H1 (cell line): ENCODE measurements around the gene SPSB1. TPM values are rescaled to one million over a fixed set of nuclear protein-coding genes. Genes with fewer than 3 reads are reported as not detected.
A peak's percentile ranks its signal among the peaks of the same experiment; 100 is the strongest.

Source experiments
- CTCF ChIA-PET: fragments of 300-600 bp; sonication (Branson Sonifier 250); formaldehyde crosslinking; loops from one replicate; lab custom pipeline; 2021; ENCODE audit not compliant: partially characterized antibody; lab: Charles Lee
- POLR2A ChIA-PET: fragments of 300-600 bp; sonication (Branson Sonifier 250); formaldehyde crosslinking; loops from one replicate; lab custom pipeline; 2021; ENCODE audit warnings: inconsistent platforms; ENCODE audit not compliant: partially characterized antibody; lab: Charles Lee
- DNase-seq, 2 experiments: peaks; one replicate each; pipeline versions ENCODE4 v3.0.0 to v3.0.0-alpha.2; 2010 to 2022; ENCODE audit warnings: low spot score in 2 of 2, low read depth in 1 of 2, mixed read lengths in 1 of 2
- FAIRE-seq: peaks from 2 replicates; lab custom pipeline; 2011; peaks lifted over from hg19 to GRCh38; lab: Jason Lieb, UNC
- H2AFZ ChIP-seq: 2 replicates; pipeline ENCODE4 v1.8.1; 2012; ENCODE audit warnings: low read length, inconsistent platforms
- H2AK5ac ChIP-seq: 2 replicates; pipeline ENCODE4 v1.6.1; 2013; ENCODE audit warnings: low read depth, low read length
- H2BK120ac ChIP-seq: replicated peaks from 2 replicates; pipeline ENCODE3; 2013; ENCODE audit warnings: low read depth, low read length, inconsistent platforms
- H2BK12ac ChIP-seq: 2 replicates; pipeline ENCODE4 v1.6.1; 2013; ENCODE audit warnings: low read depth, low read length
- H2BK15ac ChIP-seq: 2 replicates; pipeline ENCODE4 v1.6.1; 2013; ENCODE audit warnings: low read length
- H2BK20ac ChIP-seq: 2 replicates; pipeline ENCODE4 v1.6.1; 2013; ENCODE audit warnings: low read length
- H2BK5ac ChIP-seq: 2 replicates; pipeline ENCODE4 v1.6.1; 2013; ENCODE audit warnings: low read depth, low read length
- H3K14ac ChIP-seq: 2 replicates; pipeline ENCODE4 v1.6.1; 2013; ENCODE audit warnings: inconsistent platforms; ENCODE audit not compliant: insufficient read length
- H3K18ac ChIP-seq: 2 replicates; pipeline ENCODE4 v1.6.1; 2013; ENCODE audit warnings: low read length; ENCODE audit errors: extremely low read depth
- H3K23ac ChIP-seq: 2 replicates; pipeline ENCODE4 v1.6.1; 2013; ENCODE audit warnings: inconsistent platforms; ENCODE audit not compliant: insufficient read length
- H3K23me2 ChIP-seq: 2 replicates; pipeline ENCODE4 v1.6.1; 2013; ENCODE audit warnings: low read depth, low read length
- H3K27ac ChIP-seq: 2 replicates; pipeline ENCODE4 v1.6.1; 2011; ENCODE audit warnings: low read depth, low read length, inconsistent platforms
- H3K27me3 ChIP-seq, 4 experiments: replicated peaks in 1 of 4; 1 replicate in 1 of 4; 2 replicates in 3 of 4; pipeline versions ENCODE4 v1.6.1 to v1.8.1; 2011 to 2013; ENCODE audit warnings: low read length in 3 of 4, mild to moderate bottlenecking in 3 of 4, inconsistent platforms in 2 of 4, mixed read lengths in 2 of 4, moderate library complexity in 1 of 4; ENCODE audit not compliant: control insufficient read depth in 3 of 4, insufficient read depth in 3 of 4; ENCODE audit errors: extremely low read depth in 1 of 4
- H3K36me3 ChIP-seq, 4 experiments: 2 replicates each; pipeline versions ENCODE4 v1.6.1 to v1.8.1; 2011 to 2013; ENCODE audit warnings: mild to moderate bottlenecking in 4 of 4, low read length in 3 of 4, moderate library complexity in 2 of 4, control low read depth in 1 of 4, inconsistent platforms in 1 of 4; ENCODE audit not compliant: insufficient read depth in 4 of 4, control insufficient read depth in 2 of 4
- H3K4ac ChIP-seq: replicated peaks from 2 replicates; pipeline ENCODE3; 2013; ENCODE audit warnings: low read length, low read depth, mixed read lengths, inconsistent platforms; ENCODE audit not compliant: insufficient read length
- H3K4me1 ChIP-seq, 4 experiments: replicated peaks in 1 of 4; 1 replicate in 1 of 4; 2 replicates in 3 of 4; pipeline versions ENCODE4 v1.6.1 to v1.8.1; 2011 to 2013; ENCODE audit warnings: low read length in 3 of 4, inconsistent platforms in 2 of 4, mixed read lengths in 1 of 4; ENCODE audit not compliant: insufficient read depth in 4 of 4, control insufficient read depth in 3 of 4
- H3K4me2 ChIP-seq, 2 experiments: 2 replicates each; pipeline versions ENCODE4 v1.6.1 to v1.8.1; 2011 to 2013; ENCODE audit warnings: low read depth in 2 of 2, low read length in 2 of 2, control low read depth in 1 of 2, inconsistent platforms in 1 of 2, mild to moderate bottlenecking in 1 of 2; ENCODE audit not compliant: insufficient read depth in 1 of 2
- H3K4me3 ChIP-seq, 4 experiments: fragments of 200-600, 300-600 bp in 1 of 4; sonication (generic), shearing (Covaris generic), sonication (Bioruptor Twin) in 1 of 4; 2 replicates each; pipeline versions ENCODE4 v1.5.1 to v1.8.1; 2011 to 2016; ENCODE audit warnings: low read length in 4 of 4, low read depth in 3 of 4, control low read depth in 2 of 4, inconsistent platforms in 2 of 4, mild to moderate bottlenecking in 2 of 4, mixed read lengths in 1 of 4, moderate library complexity in 1 of 4; ENCODE audit not compliant: insufficient read depth in 2 of 4; ENCODE audit errors: extremely low read depth in 1 of 4
- H3K56ac ChIP-seq: replicated peaks from 2 replicates; pipeline ENCODE3; 2013; ENCODE audit warnings: low read depth, mild to moderate bottlenecking, mixed read lengths, low read length, inconsistent platforms; ENCODE audit not compliant: insufficient read length
- H3K79me1 ChIP-seq: 2 replicates; pipeline ENCODE4 v1.6.1; 2013; ENCODE audit warnings: low read depth, low read length, control low read depth
- H3K79me2 ChIP-seq, 2 experiments: 2 replicates each; pipeline versions ENCODE4 v1.6.1 to v1.8.1; 2012 to 2013; ENCODE audit warnings: low read length in 2 of 2, mild to moderate bottlenecking in 2 of 2, inconsistent platforms in 1 of 2; ENCODE audit not compliant: insufficient read depth in 2 of 2, control insufficient read depth in 1 of 2
- H3K9ac ChIP-seq, 4 experiments: replicated peaks in 1 of 4; 1 replicate in 1 of 4; 2 replicates in 3 of 4; pipeline versions ENCODE4 v1.6.1 to v1.8.1; 2011 to 2013; ENCODE audit warnings: low read depth in 3 of 4, low read length in 3 of 4, control low read depth in 2 of 4, mild to moderate bottlenecking in 2 of 4, moderate library complexity in 2 of 4, inconsistent platforms in 1 of 4; ENCODE audit errors: extremely low read depth in 1 of 4
- H3K9me3 ChIP-seq, 2 experiments: 2 replicates each; pipeline versions ENCODE4 v1.6.1 to v1.8.1; 2012 to 2013; ENCODE audit warnings: mild to moderate bottlenecking in 2 of 2, moderate library complexity in 2 of 2, control low read depth in 1 of 2, inconsistent platforms in 1 of 2, low read depth in 1 of 2, low read length in 1 of 2, mixed read lengths in 1 of 2; ENCODE audit not compliant: insufficient read depth in 2 of 2
- H4K20me1 ChIP-seq, 2 experiments: replicated peaks in 1 of 2; 2 replicates each; pipeline versions ENCODE3 to v1.8.1; 2011 to 2013; ENCODE audit warnings: inconsistent platforms in 2 of 2, low read length in 2 of 2, mild to moderate bottlenecking in 1 of 2; ENCODE audit not compliant: insufficient read depth in 2 of 2, control insufficient read depth in 1 of 2
- H4K5ac ChIP-seq: 2 replicates; pipeline ENCODE4 v1.6.1; 2013; ENCODE audit warnings: low read length, low read depth, mixed read lengths, inconsistent platforms; ENCODE audit not compliant: insufficient read length
- H4K8ac ChIP-seq: 2 replicates; pipeline ENCODE4 v1.8.0; 2013; ENCODE audit warnings: mild to moderate bottlenecking, moderate library complexity, low read length, inconsistent platforms; ENCODE audit not compliant: insufficient read depth; ENCODE audit errors: extremely low read depth
- H4K91ac ChIP-seq: replicated peaks from 2 replicates; pipeline ENCODE3; 2013; ENCODE audit warnings: low read length, mixed read lengths, inconsistent platforms; ENCODE audit not compliant: insufficient read length
- BRCA1 ChIP-seq: IDR thresholded peaks from 2 replicates; pipeline ENCODE4 v1.6.1; 2012; ENCODE audit warnings: low read depth, low read length, improper control_type of control experiment
- CBX8 ChIP-seq: fragments of 300-800, 300-1000 bp; sonication (generic); IDR thresholded peaks from 2 replicates; pipeline ENCODE4 v1.7.1; 2016; ENCODE audit warnings: low read depth, low read length, borderline replicate concordance
- HDAC6 ChIP-seq: IDR thresholded peaks from one replicate; pipeline ENCODE4 v1.7.1; 2012; ENCODE audit warnings: low read depth, mild to moderate bottlenecking, inconsistent platforms, low read length, moderate library complexity
- RAD21 ChIP-seq, 2 experiments: IDR thresholded peaks in 1 of 2; conservative IDR thresholded peaks in 1 of 2; 2 replicates each; pipeline ENCODE4 v1.6.1; 2011; ENCODE audit warnings: low read depth in 2 of 2, low read length in 2 of 2, improper control_type of control experiment in 1 of 2, inconsistent platforms in 1 of 2, mild to moderate bottlenecking in 1 of 2, moderate library complexity in 1 of 2
- TAF1 ChIP-seq: IDR thresholded peaks from 2 replicates; pipeline ENCODE4 v1.6.1; 2011; ENCODE audit warnings: mild to moderate bottlenecking, low read depth, low read length
- WGBS, 2 experiments: shearing (Covaris generic) in 1 of 2; methylation state at CpG; one replicate each; pipeline versions ENCODE4 v1.1.6 to v1.1.7; 2013 to 2015; ENCODE audit warnings: low lambda C conversion rate in 2 of 2, mixed read lengths in 2 of 2, inconsistent platforms in 1 of 2, low coverage in 1 of 2, missing lambda C conversion rate in 1 of 2; ENCODE audit not compliant: insufficient replicate concordance in 2 of 2, insufficient coverage in 1 of 2, insufficient read length in 1 of 2; ENCODE audit errors: extremely low coverage in 1 of 2, missing lambda C conversion rate in 1 of 2; 5-methylcytosine and 5-hydroxymethylcytosine counted together
- polyA plus RNA-seq, 7 experiments: library from polyadenylated mRNA; depleted of rRNA in 3 of 7; stranded (reverse) in 5 of 7; unstranded in 2 of 7; fragments of >200 nt in 5 of 7; fragments of 200-250 nt in 2 of 7; gene quantifications; 1 replicate in 5 of 7; 2 replicates in 1 of 7; 4 replicates in 1 of 7; pipeline versions ENCODE4 v1.2.1 to v1.2.3, GENCODE V29; 2011 to 2013; ENCODE audit warnings: missing spikeins in 2 of 7, mixed read lengths in 2 of 7
- total RNA-seq: library from RNA; stranded (reverse); fragmentation: NEBNext Ultra II Directional; extraction: Animal tissue kit (Norgen Biotek cat#: 25700); gene quantifications from 2 replicates; pipeline ENCODE4 v1.2.1, GENCODE V29; 2021

The SPSB1 gene
- total and polyA plus RNA-seq, 2 of the 8 experiments (the other 6 are each of a cell fraction or from before 2014, with no cell fraction given) = 5.3 to 6.4 TPM

DNA sequence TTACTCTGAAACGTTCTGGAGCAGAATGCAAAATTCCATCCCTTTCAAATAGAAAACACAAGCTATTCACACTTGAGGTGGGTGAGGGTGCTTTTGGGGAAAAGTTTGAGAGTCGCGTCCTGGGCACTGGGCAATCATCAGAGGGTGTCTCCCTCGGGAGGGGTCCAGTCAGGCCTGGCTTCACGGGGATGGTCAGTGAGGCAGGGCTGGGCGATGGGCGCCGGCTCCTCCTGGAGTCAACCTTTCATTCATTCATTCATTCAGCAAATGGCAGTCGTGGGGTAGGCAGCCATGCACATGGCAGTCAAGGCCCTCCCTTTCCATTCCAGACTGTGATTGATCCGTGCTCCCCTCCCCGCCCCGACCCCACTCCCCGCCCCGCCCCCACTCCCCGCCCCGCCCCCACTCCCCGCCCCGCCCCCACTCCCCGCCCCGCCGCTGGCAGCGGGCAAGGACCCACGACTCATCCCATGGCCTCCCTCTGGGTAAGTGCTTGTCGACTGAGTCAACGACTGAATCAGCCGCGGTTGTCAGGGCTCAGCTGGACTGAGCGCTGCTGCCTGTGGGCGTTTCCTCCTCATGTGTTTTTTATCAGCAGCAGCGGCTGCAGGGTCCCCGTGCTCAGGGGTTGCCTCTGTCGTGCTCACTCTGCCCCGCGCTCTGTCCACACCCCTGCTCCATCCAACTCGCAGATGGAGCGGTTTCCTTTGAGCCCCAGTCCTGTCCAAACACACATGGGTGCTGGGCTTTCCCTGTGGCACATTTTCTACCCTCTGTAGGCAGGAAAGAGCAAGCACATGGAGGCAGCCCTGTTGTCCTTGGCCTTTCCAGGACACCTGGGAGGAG lies 12.5 kb upstream of the SPSB1 start:
- Histone ChIP-seq H3K23me2 (no peaks in the 10 kb centered on the region; the same call in 1 of the 2 replicates), H3K18ac (no peak overlapping the region; the same call in none of the 2 replicates), H4K5ac (no peak overlapping the region), H2AFZ (peak overlapping the region; percentile 78; the same call in 1 of the 2 replicates), H3K23ac (no peak overlapping the region), H2BK20ac (peak overlapping the region; percentile 86; the same call in 1 of the 2 replicates), H3K4me3 (no peak overlapping the region), H2BK15ac (no peak overlapping the region), H3K9ac (no peak overlapping the region), H3K4me1 (peaks cover 0 to 14% (median 9%) of the 10 kb centered on the region in 4 experiments; a peak in 6 of 7 replicates), H2BK120ac (no peak overlapping the region), H3K4me2 (peak overlapping the region; percentile 37 to 38; a peak in 2 of 4 replicates), H3K14ac (no peak overlapping the region), H2AK5ac (no peak overlapping the region), H2BK5ac (no peak overlapping the region; the same call in 1 of the 2 replicates), H4K20me1 (no peaks in the 10 kb centered on the region), H4K8ac (peak overlapping the region; percentile 53; the same call in 1 of the 2 replicates), H2BK12ac (peak overlapping the region; percentile 50; the same call in 1 of the 2 replicates), H3K27me3 (no peaks in the 10 kb centered on the region; a peak in 1 of 7 replicates), H4K91ac (no peak overlapping the region), H3K9me3 (no peaks in the 10 kb centered on the region; a peak in 1 of 4 replicates), H3K4ac (no peak overlapping the region), H3K79me2 (no peaks in the 10 kb centered on the region), H3K56ac (no peak overlapping the region), H3K79me1 (no peaks in the 10 kb centered on the region), H3K36me3 (no peaks in the 10 kb centered on the region), H3K27ac (no peak overlapping the region)
- ChIA-PET CTCF (interaction anchor here (0.5 to 6.6 kb wide), 10 partner anchors 8 to 283 kb away, joined by 3 to 61 read pairs (median 4); partner anchors contain the start of gene H6PD), POLR2A (interaction anchor here (0.9 kb wide), 1 partner anchor 13 kb away, joined by 4 read pairs; no protein-coding TSS in a partner anchor)
- FAIRE-seq = no peak
- 56% methylated on average over 24 of the region's 36 CpGs; no CpG with 5 or more reads in 1 of the 2 experiments for WGBS, 2 experiments
- no peak for DNase-seq
- TF ChIP-seq CBX8 = no peak
- no peak for TF ChIP-seq BRCA1
- no peak for TF ChIP-seq HDAC6
- no peak for TF ChIP-seq RAD21 (IDR thresholded peaks at IDR 0.05 in 1 of 2, conservative IDR thresholded peaks at IDR 0.05 in 1 of 2; ENCODE audit: low read depth in 2 of 2, low read length in 2 of 2)
- no peak for TF ChIP-seq TAF1
